HG03457 (cell line): Measurements from ENCODE around the gene PATZ1.
"Not testable (repeated sequence)": the region's sequence is repeated elsewhere in the genome, so short reads cannot be mapped to it uniquely, and the experiment has no call there.

Source experiments
- ATAC-seq: cut with Tn5 transposase; IDR thresholded peaks from one replicate; pipeline ENCODE4 v1.9.1; 2021; ENCODE audit warnings: moderate number of reproducible peaks; ENCODE audit not compliant: unreplicated experiment

The PATZ1 gene

GRCh38 chr22:31314220-31314619 is 31.9 kb downstream of the PATZ1 start:
- ATAC-seq = not testable (repeated sequence)

GRCh38 chr22:31313366-31314147 is 32.6 kb downstream of the PATZ1 start:
- ATAC-seq = no peak

- ATAC-seq = no peak
These were observed 38.0 kb downstream of the PATZ1 start for GRCh38 chr22:31308181-31308580.

- no peak for ATAC-seq
These were observed 41.0 kb downstream of the PATZ1 start for GRCh38 chr22:31305194-31305593.

- ATAC-seq = no peak
These were observed 43.6 kb downstream of the PATZ1 start for GRCh38 chr22:31302537-31302936.

- no peak for ATAC-seq
These were observed 44.1 kb downstream of the PATZ1 start for GRCh38 chr22:31302006-31302405.

GRCh38 chr22:31300896-31301295 is 45.2 kb downstream of the PATZ1 start:
- no peak for ATAC-seq

- ATAC-seq = no peak
These were observed 50.1 kb downstream of the PATZ1 start for GRCh38 chr22:31295831-31296657.

GRCh38 chr22:31295360-31295759 is 50.8 kb downstream of the PATZ1 start:
- ATAC-seq = no peak

- ATAC-seq = no peak
These were observed 53.7 kb downstream of the PATZ1 start, which contains the start of gene PIK3IP1 for GRCh38 chr22:31292236-31292989. Gene PIK3IP1, minus strand, starts transcription at chr22:31292488. Its CDS starts 144 bp downstream, at chr22:31292344.

GRCh38 chr22:31291481-31292235 is 54.5 kb downstream of the PATZ1 start:
- no peak for ATAC-seq

- peak; percentile 73 for ATAC-seq
These were observed 55.4 kb downstream of the PATZ1 start for GRCh38 chr22:31290494-31291471.

- no peak for ATAC-seq
These were observed 56.8 kb downstream of the PATZ1 start for GRCh38 chr22:31289344-31289743.

GRCh38 chr22:31288496-31289240 is 57.5 kb downstream of the PATZ1 start:
- ATAC-seq = no peak

GRCh38 chr22:31287818-31288495 is 58.2 kb downstream of the PATZ1 start:
- ATAC-seq = no peak

- ATAC-seq = no peak
These were observed 59.5 kb downstream of the PATZ1 start for GRCh38 chr22:31286360-31287255.
